Stimulated activated CD8-positive, alpha-beta memory T cell treated with anti-CD3 and anti-CD28 coated beads, Interleukin-7, amount 100 ng/mL, for 1 hour (primary cell): ENCODE measurements around the gene TRIM2.

ENCODE experiments used
- DNase-seq, 2 donors: peaks; one replicate each; pipeline ENCODE4 v3.0.0-alpha.2; 2020; ENCODE audit warnings: low read depth in 2 of 2

The TRIM2 gene

DNA sequence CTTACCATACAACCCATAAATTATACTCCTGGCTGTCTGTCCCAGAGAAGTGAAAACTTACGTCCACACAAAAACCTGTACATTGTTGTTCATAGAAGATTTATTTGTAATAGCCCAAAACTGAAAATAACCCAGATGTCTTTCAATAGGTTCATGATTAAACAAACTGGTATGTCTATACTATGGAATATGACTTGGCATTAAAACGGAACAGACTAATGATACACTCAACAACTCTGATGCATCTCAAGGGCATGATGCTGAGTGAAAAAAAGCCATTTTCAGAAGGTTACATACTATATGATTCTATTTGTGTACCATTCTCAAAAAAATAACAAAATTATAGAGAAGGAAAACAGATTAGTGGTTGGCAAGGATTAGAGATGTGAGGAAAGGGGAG, 128.7 kb downstream of the TRIM2 start:
- DNase-seq: no peak

DNA sequence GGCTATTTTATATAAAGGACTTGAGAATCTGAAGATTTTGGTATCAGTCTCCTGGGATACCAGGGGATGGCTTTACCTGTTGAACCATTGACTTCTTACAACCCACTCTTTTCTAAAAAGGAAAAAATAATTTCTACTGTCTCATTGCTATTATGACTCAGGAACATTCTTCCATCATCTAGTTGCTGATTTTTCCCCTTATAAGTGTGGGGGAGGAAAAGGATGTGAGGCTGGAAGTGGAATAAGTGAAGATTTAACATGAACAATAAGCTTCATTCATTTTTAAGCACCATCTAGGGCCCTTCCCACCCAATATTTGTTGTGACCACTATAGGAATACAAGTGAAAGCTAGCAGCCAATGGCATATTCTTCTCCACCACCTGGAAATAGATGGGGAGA, 129.6 kb downstream of the TRIM2 start:
- DNase-seq: no peak

DNA sequence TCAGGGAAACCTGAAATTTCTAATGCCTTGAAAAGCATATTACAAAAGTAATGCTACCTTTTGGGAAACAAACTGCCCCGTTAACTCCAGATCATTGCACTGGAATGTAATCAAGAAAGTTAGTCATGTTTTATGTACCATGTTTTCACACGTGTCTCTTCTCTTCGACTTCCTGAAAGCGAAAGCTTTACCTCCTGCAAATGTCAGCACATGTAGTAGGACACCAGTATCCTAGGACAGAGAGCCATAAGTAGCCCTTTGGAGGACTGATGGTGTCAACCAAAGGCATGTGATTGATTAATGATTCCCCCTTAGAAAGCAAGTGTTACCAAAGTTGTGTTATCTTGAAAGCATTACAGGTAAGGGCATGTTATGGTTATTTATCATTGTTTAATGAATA, 131.4 kb downstream of the TRIM2 start:
- no peak for DNase-seq

DNA sequence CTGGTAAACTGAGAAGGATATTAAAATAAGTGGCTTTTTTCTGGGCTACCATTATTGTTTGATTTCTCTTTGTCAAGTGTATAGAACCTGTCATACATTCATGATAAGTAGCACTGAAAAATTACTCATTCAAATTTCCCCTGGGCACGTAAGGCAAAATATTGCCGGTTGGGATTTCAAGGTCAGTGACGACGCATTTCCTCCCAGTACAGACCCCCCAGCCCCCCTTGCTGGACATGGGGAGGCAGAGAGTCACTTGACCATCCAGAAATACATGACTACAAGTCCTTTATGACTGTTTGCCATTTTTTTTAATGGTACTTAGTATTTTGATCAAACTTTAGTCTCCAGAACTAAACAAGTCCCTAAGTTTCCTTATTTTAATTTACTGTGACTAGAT, 133.4 kb downstream of the TRIM2 start:
- no peak for DNase-seq

DNA sequence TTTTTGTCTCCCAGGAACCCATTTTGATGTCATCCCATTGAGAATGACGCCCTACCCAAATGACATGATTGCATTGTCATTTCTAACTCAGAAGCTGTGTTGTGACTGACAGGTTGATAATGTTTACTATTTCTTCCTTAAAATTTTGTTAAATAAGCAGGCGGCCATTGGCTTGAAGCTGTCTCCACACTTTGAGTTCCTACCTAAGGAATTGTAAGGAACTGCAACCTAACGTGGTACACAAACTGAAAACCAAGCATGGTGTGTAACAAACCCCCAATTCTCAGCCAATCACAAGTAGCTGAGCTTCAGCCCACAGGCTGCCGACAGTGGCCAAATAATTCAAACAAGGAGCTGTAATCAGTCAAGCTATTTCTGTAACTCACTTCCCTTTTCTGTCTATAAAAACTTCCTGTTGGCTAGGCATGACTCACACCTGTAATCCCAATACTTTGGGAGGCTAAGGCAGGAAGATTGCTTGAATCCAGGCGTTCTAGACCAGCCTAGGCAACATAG, 137.4 kb downstream of the TRIM2 start:
- no peak for DNase-seq

DNA sequence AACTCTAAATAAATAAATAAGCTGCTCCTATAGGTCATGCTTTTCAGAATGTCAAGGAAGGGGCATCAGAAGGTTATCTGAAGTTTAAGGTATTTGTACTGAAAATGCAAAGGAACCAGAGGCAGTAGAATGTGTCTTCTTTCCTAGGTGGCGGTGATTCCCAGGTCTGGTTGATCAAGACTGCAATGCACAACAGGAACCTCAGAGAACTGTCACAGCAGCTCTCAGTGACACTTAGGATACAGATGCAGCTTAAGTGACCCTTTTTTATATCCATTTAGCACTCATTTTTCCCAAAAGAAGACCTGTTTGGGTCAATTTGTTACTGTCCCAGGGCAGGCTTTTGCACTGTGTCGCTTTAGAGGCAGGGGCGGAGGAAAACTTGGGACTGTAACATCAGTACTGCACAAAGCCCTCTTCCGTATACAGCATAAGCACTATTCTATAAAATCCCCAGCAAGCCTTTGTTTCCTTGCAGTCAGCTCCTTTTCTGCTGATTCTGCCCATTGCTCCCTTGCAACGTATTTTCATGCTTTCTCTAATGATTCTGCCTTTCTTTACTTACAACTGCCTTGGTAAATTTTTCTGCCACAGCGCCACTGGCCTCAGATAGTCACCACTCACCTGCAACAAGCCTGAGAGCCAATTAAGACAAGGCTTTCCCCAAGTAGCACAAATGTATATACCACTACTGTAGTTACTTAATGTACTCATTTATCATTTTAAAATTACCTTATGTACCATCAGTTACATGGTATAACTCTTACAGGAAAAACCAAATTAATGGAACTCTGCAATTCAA, 138.7 kb downstream of the TRIM2 start:
- no peak for DNase-seq

DNA sequence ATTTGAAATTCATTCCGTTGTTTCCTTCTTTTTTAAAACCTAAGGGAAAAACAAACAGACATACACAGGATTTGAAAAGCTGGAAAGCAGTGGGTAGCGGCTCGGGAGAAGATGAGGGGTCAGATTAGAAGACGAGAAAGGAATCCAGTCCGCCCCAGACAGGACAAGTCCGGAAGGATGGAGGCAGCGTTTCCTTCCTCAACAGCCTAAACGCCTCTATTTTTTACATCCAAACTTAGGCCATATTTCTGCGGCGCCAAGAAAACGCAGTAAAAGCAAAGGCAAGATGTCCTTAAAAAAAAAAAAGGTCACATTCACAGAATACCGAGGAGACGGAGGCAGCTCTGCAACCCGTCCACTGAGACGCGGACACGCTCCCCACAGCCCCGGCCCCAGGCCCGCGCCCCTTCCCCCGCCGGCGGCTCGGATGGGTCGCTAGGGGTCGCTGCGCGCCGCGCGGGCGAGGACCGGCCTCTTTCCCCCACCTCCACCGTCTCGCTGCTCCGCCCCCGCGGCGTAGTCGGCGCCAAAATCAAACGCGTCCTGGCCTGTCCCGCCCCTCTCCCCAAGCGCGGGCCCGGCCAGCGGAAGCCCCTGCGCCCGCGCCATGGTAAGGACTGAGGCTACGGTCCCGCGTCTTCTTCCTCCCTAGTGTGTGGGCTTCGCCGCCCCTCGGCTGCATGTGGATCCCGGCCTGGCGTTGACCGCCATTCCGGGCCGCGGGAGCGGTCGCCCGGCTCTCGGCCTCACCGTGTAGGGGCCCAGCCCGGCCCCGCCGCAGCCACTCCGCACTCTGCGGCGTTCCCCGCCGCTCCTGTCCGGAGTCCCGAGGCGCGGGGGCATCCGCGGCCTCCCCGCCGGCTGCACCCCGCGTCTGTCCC, 140.1 kb downstream of the TRIM2 start, which contains the start of gene MND1:
Gene MND1 (plus strand): TSS at position 558 of the 881 bp plus-strand sequence. CDS start 50 bp downstream, at position 608.
- DNase-seq: peak; percentile 77 to 86

DNA sequence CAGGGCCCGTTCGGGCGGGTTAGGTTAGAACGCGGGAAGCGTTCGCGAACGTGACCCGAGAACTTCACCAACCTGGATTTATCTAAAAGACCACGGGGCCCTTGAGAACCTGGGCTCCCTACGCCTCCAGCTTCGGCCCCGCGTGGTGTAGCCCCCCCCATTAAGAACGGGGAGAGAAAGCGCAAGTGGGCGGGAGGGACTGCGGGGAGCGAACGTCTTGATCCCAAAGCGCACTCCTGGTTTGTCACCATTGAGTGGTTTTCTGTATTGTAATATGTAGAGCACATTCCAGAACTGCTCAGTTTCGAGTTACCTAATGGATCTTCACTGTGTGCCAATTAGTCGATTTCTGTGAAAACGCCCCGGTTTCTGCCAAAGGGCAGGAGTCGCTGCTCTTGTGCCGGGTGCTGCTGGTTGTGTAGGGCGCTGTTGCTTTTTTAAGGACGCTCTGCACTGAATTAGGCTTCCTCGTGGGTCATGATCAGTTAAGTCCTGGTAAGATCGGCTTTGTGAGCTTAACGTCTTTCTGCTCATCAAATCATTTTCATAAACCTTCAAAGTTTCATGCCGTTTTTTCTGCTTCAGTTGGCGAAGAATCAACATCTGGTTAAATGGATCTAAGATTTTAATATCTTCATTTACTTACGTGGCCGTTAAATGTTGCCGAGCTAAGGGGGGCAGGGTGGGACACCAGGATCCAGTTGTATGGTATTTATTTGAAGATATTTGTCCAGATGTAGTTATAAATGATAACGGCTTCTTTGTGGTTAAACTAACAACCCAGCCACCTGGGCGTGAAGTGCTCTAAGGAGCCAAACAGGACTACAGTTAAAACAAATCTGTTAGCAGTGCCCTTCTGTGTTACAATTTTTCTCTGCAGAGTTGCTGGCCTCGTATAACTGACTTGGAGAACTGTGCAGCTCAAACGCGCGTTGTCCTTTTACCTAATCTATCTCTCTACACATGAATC, 141.1 kb downstream of the TRIM2 start:
- peak; percentile 10 to 29 for DNase-seq

DNA sequence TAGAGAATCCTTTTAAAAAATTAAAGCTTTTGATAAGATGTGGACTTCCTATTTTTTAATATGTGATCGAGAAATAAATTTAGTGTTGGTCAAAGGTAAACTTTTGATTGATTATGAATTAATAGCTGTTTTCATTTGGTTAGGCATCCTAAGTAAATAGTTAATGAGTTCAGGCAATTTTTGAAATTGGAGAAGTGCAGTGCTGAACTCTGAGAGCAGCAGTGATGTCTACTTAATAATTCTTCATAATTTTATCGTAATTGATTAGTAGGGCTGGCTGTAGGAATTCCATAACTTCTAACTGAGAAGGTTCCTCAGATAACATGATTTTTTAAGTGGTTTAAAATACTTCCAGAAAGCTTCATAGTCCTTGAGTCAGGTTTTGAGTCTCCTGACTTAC, 141.8 kb downstream of the TRIM2 start:
- DNase-seq: no peak

DNA sequence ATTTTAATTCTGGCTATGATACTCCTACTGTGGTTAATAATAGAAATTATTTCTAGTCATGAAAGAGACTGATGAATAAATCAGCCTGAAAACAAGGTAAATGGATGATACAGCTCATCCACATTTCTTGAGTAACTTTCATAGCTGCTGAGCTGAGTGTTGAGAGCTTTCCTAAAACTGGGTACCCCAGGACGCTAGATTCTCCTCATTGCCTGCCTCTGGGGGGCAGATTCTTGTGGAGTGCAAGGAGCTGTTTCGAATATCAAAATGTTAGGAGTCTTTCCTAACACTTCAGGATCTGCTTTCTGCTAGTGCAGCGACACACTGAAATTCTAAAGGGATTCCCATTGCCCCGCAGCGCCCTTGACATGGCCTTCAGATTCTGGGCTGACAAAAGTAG, 142.3 kb downstream of the TRIM2 start:
- no peak for DNase-seq

DNA sequence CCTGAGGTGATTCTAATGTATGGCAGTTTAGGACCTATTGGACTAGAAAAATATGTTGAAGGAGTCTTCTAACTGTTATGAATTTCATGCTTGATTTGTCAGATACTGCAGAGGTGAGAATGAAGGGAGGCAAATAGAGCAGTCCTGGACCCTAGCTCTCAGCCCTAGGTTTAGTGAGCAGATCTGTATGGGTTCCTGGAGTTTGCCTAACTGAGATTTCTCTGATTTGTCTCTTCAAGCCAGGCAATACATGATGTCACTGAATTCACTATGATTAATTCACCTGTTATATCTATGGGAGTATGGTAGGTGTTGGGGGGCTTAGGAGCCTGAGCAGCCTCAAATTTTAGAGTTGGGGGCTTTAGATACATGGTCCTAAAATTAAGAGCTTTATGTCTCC, 142.9 kb downstream of the TRIM2 start:
- DNase-seq: no peak

DNA sequence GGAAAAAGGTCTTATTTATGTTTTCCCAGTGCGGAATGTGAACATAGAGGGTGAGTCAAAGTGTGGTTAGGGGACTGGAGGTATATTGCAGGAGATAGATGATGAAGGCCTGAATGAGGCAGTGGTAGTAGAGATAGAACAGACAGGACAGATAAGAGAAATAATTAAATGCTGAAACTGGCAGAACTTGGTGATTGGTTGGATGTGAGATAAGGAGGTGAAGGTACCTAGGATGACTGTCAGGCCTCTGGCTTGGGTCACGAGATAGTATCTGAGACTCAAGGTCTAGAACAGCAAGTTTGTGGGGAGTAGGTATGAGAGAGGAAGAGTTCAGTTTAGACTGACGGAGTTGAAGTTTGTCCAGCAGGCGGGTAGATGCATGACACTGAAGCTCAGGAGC, 143.8 kb downstream of the TRIM2 start:
- DNase-seq: no peak

DNA sequence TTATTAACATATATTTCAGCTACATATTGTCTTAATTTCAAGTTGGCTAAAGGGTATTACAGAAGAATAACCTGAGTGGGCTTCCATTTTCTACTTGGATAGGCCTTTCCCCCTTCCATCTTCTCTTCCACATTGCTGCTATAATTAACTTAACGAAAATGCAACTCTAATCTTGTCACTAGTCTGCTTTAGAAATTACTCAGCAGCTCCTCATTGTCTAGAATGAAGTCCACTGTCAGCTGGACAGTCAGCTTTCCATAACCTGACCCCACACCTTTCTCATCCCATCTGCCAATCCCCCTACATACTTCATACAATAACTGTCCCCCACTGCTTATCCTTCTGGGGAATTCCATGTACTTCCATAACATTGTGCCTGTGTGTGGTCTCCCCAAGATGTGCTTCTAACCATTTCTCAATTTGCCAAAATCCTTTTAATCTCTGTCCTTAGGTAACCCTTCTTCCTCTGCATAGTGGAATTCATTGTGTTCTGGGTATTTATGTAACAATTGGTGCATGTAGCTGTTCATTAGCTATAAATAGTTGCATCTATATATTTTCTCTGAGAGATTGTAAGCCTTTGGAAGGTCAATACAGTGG, 145.1 kb downstream of the TRIM2 start:
- DNase-seq: no peak

DNA sequence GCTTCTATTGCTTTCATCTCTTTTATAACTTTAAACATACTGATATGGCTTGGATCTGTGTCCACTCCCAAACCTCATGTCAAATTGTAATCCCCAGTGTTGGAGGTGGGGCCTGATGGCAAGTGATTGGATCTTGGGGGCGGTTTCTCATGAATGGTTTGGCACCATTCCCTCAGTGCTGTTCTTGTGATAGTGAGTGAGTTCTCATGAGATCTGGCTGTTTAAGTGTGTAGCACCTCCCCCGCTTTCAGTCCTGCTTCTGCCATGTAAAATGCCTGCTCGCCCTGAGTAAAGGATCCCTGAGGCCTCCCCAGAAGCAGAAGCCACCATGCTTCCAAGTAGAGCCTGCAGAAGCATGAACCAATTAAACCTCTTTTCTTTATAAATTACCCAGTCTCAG, 157.9 kb downstream of the TRIM2 start:
- DNase-seq: no peak

DNA sequence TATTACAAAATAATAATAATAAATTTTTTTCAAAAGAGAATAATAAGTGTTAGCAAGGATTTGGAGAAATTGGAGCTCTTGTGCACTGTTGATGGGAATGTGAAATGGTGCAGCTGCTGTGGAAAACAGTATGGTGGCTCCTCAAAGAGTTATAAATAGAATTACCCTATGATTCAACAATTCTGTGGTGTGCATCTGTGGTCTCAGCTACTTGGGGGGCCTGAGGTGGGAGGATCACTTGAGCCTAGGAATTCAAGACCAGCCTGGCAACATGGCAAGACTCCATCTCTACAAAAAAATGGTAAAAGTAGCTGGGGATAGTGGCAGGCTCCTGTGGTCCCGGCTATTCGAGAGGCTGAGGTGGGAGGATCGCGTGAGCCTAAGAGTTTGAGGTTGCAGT, 159.8 kb downstream of the TRIM2 start:
- no peak for DNase-seq

DNA sequence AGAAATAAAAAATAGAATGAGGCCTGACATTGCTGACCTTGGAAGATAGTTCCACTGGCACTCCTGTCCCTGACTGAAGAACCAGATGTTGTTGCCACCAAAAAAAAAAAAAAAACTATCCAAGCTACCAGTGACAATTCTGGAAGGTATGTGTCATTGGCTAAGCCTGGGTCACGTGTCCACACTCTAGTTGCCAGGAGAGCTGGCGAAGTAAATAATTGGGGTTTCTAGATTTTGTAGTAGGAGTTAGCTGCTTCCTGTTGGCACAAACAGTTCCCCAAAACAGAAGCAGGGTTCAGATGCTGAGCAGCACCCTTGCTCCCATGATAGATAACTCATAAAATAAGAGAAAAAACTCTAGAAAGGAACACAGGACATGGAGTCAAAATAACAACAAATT, 160.8 kb downstream of the TRIM2 start:
- DNase-seq: no peak

DNA sequence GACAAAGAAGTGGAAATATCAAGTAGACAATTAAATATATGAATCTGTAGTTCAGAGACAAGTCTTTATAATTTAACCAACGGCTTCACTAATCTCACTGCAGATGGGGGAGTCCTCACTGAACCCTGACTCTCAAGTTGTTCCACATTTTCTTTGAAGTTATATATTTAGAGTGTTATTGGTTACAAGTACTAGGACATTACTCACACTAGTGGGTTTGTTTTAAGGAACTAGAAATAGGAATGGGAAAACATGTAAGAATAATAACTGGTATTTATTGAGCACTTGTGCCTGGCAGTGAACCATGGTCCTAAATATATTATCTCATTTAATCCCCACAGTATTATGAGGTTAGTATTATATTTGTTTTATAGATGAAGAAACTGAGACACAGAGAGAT, 162.2 kb downstream of the TRIM2 start:
- DNase-seq: no peak

DNA sequence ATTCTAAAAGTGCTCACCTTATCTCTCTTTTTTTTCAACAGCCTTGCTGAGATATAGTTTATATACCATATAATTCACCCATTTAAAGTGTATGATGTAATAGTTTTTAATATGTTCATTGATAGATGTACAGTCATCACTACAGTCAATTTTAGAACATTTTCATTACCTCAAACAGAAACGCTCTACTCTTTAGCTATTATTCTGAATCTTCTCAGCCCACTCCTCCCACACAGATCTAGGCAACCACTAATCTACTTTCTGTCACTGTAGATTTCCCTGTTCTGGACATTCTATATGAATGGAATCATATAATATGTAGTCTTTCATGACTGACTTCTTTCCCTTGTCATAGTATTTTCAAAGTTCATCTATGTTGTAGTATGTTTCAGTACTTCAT, 162.8 kb downstream of the TRIM2 start:
- no peak for DNase-seq

DNA sequence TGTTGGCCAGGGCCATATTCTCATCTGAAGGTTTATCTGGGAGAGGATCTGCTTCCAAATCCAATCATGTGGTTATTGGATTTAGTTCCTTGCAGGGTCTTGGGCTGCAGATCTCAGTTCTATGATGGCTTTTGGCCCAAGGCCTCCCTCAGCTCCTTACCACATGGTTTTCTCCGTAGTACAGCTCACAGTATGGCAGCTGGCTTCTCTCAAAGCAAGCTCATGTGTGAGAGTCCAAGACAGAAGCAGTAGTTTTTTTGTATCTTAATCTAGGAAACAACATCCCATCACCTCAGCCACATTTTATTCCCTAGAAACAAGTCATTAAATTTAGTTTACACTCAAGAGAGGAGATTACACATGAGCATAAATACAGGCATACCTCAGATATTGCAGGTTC, 164.8 kb downstream of the TRIM2 start:
- no peak for DNase-seq

DNA sequence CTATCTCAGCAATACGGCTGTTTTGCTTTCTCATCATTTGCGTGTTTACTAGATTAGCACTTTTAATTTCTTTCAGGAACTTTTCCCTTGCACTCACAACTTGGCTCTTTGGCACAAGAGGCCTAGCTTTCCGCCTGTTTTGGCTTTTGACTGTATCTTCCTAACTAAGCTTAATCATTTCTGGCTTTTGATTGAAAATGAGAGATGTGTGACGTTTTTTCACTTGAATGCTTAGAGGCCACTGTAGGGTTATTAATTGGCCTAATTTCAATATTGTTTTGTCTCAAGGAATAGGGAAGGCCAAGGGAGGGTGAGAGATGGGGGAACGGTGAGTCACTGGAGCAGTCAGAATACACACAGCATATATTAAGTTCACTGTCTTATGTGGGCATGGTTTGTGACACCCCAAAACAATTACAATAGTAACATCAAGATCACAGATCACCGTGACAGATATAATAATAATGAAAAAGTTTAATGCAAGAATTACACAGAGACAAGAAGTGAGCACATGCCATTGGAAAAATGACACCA, 167.5 kb downstream of the TRIM2 start:
- no peak for DNase-seq
